Activated T-cell treated with anti-CD3 and anti-CD28 coated beads for 1 hour (primary cell): ENCODE measurements around the gene TREM1.
"Not testable (repeated sequence)": the region's sequence is repeated elsewhere in the genome, so short reads cannot be mapped to it uniquely, and the experiment has no call there.

ENCODE experiments used
- DNase-seq: peaks from one replicate; pipeline ENCODE4 v3.0.0-alpha.2; 2020; ENCODE audit warnings: low read depth

The TREM1 gene

GRCh38 chr6:41286544-41287346 lies at the start of gene TREM1:
Gene TREM1, minus strand, starts transcription at chr6:41286682. Its CDS starts 27 bp downstream, at chr6:41286655.
- DNase-seq: no peak

- DNase-seq: no peak
Observed at GRCh38 chr6:41335943-41336342, 49.5 kb upstream of the TREM1 start.

DNA sequence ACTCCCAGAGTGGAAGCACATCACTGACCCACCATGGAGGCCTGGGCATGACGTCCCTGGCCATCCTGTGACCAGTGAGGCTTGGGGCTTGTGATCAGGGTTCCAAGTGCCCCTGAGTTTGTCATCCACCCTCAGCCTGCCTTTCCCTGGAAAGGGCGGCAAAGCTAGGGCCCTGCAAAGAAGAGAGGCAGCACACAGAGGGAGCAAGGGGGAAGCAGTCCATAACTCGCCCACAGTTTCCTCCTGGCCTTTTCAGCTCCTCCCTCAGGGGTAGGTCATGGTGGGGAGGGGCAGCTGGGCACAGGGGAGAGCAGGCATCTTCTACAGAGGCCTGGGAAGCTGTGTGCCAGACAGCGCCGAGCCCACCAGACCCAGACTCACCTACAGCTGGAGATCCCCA lies 48.8 kb upstream of the TREM1 start, which contains the start of gene NCR2:
Gene NCR2 (plus strand): TSS at position 313 of the 400 bp plus-strand sequence. CDS start 269 bp downstream, outside the sequence.
- DNase-seq: no peak

- no peak for DNase-seq
Observed at GRCh38 chr6:41334482-41335040, 48.1 kb upstream of the TREM1 start.

DNA sequence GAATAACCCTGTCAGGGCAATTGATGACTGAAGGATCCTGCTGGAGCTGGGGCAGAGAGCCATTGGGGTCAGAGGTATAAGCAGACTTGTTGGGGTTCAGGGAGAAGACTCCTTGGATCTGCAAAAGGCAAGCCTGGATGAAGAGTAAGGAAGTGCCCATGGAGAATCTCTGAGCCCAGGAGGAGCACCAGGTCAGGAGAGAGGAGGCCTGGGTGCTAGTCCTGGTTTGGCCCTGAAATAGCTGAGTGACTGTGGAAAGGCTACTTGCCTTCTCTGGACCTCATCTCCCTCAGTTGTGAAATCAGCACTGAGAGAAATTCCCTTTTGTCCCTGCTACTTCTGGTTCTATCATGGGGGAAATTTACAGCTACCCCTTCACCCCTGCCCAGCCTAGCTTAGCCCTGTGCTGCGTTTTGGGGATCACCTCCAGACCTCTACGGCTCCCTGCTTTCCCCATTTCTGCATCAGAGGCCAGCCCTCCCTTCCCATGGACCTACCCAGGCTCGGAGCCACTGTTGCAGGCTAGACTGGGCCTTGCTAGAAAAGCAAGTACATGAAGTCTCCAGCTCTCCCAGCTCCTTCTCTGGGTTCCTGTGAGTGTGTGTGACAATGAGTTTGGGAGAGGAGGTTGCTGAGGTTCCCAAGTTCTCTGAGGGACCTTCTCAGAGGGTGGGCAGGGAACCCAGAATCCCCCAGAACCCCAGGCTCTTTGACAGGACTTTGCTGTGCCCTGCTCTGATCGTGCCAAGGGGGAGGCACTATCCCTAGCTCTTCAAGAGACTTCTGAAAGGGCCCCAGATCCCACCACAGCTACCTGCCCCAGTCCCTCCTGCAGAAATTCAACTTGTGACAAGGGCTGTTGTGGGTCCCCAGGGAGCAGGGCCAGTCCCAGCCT lies 46.6 kb upstream of the TREM1 start:
- DNase-seq: no peak

DNA sequence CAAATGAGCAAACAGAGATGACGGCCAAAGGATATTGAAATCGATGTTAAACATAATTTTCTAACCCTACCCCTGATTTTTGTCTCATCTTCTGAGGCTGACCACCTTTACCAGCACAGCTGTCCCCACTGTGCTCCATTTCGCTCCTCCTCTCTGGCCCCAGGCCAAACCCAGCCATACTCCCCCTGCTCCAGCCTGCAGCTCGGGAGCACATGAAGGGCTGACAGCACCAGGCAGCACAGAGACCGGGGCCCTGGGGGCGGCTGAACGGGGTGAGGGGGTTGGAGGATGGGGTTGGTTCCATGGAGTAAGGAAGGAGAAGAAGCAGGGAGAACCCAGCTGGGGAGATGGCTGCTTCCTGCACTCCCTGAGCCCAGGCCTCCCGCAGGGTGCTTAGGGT lies 45.8 kb upstream of the TREM1 start:
- no peak for DNase-seq

GRCh38 chr6:41331401-41332150 lies 45.1 kb upstream of the TREM1 start:
- no peak for DNase-seq

GRCh38 chr6:41327177-41327576 lies 40.7 kb upstream of the TREM1 start:
- DNase-seq: no peak

- DNase-seq: no peak
Observed at GRCh38 chr6:41326092-41326491, 39.6 kb upstream of the TREM1 start.

GRCh38 chr6:41325446-41326066 lies 39.1 kb upstream of the TREM1 start:
- DNase-seq: no peak

GRCh38 chr6:41321183-41321582 lies 34.7 kb upstream of the TREM1 start:
- DNase-seq: no peak

DNA sequence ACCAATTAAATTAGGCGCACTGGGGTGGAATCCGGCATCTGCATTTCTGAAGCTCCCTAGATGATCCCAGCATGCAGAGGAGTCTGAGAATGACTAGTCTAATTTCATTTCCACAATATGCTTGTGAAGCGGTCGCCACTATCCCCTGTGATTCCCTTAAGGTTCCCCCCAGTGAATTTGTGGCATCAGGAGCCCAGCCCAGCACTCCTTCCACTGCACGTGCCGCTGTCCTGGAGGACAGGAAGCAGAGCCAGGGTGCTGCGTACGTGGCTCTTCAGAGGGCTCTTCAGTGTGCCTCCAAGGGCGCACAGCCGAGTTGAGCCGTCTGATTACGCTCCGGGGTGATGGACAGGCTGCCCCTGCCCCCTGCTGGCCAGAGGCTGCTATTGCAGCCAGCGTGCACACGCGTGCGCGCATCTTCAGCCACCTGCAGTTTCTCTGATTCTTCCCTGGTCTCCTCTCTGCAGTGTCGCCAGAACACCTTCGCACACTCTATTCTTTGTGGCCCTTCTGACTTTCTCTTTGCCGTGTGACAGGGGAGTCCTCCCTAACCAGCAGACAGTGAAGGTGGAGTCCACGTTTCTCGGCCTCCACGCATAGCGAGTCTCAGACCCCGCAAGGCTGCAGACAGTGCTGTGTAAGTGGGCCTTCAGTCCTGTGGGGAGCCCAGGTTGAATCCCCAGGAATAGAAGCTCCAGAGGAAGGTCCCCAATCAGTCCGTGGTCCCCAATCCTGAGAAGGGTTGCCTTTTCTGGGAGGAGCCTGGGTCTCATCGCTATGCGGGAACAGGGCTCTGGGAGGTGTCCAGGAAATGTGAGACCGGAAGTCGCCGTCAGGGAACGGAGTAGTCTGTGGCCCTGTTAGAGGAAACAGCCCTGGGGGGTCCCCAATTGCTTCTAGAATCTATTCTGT lies 32.4 kb upstream of the TREM1 start:
- DNase-seq: peak; percentile 70

DNA sequence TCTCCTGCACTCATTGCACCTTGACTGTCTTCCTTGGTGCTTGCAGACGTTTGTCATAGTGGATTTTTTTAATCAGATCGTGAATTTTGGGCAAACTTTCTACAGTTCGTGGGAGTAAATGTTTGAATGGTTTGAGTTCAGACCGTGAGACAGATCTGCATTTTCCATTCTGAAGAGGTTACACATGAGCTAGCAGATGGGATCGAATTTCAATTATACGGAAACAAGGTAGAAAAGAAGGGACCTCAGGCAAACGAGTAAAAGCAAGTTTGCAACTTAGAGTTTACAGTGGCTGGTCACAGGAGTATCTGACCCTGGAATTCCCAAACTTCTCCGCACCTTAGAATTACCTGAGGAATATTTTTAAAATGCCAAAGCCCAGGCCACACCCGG lies 31.8 kb upstream of the TREM1 start:
- DNase-seq: no peak

DNA sequence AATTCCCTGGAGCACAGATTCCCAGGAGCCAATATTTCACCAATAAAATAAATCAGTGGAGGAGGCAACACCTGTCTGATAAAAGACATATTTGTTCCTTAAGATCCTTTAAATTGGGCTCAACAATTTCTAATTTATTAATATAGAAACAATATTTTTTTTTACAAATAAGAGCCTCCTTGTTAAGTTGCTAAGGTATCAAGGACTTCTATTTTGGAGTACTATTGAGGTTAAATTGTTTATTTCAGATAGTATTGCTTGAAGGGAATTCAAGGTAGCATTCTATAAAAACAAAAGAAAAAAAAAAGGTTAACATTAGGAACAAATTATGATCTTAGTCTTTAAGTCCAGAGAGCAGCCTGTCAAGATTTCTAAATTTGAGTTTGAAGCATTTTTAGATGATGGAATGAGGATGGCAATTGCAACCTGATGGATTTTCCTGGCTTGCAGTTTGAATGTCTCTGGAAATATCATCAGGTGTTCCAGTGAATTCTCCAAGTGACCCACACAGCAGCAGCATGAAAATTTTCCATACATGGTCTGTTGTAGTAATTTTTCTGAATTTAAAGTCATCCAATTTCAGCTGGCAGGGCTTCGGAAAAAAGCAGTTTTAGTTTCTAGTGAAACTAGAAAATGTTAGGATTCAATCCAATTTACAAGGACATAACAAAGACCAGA lies 29.6 kb upstream of the TREM1 start:
- DNase-seq: no peak

DNA sequence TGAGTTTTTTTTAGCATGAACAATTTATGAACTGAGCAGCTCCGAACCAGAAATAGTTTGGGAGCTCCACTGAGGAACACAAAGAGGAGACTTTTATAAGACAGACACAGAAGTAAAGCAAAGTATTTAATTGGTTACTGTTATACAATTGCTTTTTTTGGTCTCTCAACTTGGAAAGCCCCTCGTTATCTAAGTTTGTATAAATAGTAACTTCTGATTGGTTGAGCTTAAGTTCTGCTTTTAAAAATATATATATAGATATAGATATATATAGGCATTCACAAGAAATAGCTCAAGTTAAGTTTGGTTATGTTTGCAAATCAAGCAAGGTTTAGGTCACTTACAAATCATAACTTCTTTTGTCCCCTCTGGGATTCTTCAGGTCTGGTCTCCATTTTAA lies 28.7 kb upstream of the TREM1 start:
- no peak for DNase-seq

DNA sequence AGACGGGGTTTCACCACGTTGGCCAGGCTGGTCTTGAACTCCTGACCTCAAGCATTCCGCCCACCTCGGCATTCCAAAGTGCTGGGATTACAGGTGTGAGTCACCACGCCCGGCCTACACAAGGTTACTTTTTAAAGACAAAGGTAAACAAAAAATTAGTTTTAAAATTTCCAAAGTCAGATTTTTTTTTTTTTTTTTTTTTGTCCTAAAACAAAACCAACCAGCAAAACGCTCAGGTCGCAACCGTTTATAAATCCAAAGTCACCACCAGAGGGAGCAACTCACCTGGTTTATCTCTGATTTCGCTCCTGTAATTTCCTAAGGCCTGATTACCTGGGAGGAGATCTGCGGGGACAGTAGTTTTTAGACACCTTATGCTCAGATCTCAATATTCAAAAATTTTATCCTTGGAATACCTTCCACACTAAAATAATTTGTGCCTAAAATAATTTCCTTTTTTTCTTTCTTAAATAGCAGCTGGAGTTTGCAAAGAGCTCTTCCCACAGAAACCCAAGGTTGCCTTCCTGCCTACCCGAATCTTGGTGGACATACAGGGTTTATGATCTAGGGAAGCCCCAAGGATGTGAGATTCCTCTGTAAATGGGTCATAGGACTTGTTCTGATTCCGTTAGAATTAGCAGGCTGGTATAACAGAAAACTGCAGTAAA lies 19.8 kb upstream of the TREM1 start:
- peak; percentile 18 for DNase-seq

DNA sequence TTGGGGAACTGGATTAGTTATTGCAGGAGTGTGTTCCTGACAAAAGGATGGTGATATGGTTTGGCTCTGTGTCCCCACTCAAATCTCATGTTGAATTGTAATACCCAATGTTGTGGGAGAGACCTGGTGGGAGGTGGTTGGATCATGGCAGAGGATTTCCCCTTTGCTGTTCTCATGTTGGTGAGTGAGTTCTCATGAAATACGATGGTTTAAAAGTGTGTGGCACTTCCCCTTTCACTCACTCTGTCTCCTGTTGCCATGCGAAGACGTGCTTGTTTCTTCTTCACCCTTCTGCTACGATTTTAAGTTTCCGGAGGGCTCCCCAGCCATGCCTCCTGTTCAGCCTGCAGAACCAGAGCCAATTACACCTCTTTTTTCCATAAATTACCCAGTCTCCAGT lies 16.2 kb upstream of the TREM1 start:
- DNase-seq: no peak

DNA sequence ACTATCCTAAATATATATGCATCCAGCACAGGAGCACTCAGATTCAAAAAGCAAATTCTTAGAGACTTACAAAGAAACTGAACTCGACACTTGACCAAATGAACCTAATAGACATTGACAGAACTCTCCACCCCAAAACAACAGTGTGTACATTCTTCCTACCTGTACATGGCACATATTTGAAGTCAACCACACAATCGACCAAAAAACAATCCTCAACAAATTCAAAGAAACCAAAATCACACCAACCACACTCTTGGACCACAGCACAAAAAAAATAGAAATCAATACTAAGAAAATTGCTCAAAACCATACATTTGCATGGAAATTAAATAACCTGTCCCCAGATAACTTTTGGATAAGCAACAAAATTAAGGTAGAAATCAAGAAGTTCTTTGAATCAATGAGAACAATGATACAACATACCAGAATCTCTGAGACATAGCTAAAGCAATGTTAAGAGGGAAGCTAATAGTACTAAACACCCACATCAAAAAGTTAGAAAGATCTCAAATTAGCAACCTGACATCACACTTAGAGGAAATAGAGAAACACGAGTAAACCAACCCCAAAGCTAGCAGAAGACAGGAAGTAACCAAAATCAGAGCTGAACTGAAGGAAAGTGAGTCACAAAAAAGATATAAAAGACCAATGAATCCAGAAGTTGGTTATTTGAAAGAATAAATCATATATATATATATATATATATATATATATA lies 12.5 kb upstream of the TREM1 start:
- DNase-seq: no peak

- DNase-seq: not testable (repeated sequence)
Observed at GRCh38 chr6:41297248-41297647, 10.8 kb upstream of the TREM1 start.
